PFSK-1 (cell line): Measurements from ENCODE around the gene HSP90AA1.

Source experiments
- FOXP2 ChIP-seq: optimal IDR thresholded peaks from 2 replicates; pipeline ENCODE3; 2011; ENCODE audit warnings: borderline replicate concordance, control low read depth, inconsistent platforms; ENCODE audit not compliant: insufficient read depth; ENCODE audit errors: extremely low read length, extremely low read depth
- POLR2AphosphoS5 ChIP-seq: IDR thresholded peaks from 2 replicates; pipeline ENCODE4 v1.6.1; 2012; ENCODE audit warnings: low read depth, mild to moderate bottlenecking, control low read depth, low read length, moderate library complexity
- SIN3A ChIP-seq: IDR thresholded peaks from 2 replicates; pipeline ENCODE4 v1.6.1; 2012; ENCODE audit warnings: mild to moderate bottlenecking, low read length, moderate library complexity, borderline replicate concordance; ENCODE audit not compliant: insufficient read depth
- TAF1 ChIP-seq: IDR thresholded peaks from 2 replicates; pipeline ENCODE4 v1.6.1; 2012; ENCODE audit warnings: low read length, control low read depth, borderline replicate concordance; ENCODE audit not compliant: insufficient read depth
- TF ChIP-seq, protein P1 (sequence below), 2 experiments: IDR thresholded peaks; 2 replicates each; pipeline versions ENCODE4 v1.6.1 to v1.8.0; 2011 to 2012; ENCODE audit warnings: low read depth in 2 of 2, low read length in 2 of 2, control low read depth in 1 of 2, inconsistent platforms in 1 of 2, mild to moderate bottlenecking in 1 of 2, moderate library complexity in 1 of 2; ENCODE audit not compliant: insufficient read depth in 1 of 2

The HSP90AA1 gene

GRCh38 chr14:102103062-102103695 is 16.3 kb upstream of the HSP90AA1 start:
- TF ChIP-seq POLR2AphosphoS5: no peak
- no peak for TF ChIP-seq FOXP2
- TF ChIP-seq, protein P1, sequence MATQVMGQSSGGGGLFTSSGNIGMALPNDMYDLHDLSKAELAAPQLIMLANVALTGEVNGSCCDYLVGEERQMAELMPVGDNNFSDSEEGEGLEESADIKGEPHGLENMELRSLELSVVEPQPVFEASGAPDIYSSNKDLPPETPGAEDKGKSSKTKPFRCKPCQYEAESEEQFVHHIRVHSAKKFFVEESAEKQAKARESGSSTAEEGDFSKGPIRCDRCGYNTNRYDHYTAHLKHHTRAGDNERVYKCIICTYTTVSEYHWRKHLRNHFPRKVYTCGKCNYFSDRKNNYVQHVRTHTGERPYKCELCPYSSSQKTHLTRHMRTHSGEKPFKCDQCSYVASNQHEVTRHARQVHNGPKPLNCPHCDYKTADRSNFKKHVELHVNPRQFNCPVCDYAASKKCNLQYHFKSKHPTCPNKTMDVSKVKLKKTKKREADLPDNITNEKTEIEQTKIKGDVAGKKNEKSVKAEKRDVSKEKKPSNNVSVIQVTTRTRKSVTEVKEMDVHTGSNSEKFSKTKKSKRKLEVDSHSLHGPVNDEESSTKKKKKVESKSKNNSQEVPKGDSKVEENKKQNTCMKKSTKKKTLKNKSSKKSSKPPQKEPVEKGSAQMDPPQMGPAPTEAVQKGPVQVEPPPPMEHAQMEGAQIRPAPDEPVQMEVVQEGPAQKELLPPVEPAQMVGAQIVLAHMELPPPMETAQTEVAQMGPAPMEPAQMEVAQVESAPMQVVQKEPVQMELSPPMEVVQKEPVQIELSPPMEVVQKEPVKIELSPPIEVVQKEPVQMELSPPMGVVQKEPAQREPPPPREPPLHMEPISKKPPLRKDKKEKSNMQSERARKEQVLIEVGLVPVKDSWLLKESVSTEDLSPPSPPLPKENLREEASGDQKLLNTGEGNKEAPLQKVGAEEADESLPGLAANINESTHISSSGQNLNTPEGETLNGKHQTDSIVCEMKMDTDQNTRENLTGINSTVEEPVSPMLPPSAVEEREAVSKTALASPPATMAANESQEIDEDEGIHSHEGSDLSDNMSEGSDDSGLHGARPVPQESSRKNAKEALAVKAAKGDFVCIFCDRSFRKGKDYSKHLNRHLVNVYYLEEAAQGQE (IDR thresholded peaks at IDR 0.05; ENCODE audit: insufficient read depth in 1 of 2, low read depth in 2 of 2, low read length in 2 of 2): no peak
- no peak for TF ChIP-seq SIN3A
- no peak for TF ChIP-seq TAF1

DNA sequence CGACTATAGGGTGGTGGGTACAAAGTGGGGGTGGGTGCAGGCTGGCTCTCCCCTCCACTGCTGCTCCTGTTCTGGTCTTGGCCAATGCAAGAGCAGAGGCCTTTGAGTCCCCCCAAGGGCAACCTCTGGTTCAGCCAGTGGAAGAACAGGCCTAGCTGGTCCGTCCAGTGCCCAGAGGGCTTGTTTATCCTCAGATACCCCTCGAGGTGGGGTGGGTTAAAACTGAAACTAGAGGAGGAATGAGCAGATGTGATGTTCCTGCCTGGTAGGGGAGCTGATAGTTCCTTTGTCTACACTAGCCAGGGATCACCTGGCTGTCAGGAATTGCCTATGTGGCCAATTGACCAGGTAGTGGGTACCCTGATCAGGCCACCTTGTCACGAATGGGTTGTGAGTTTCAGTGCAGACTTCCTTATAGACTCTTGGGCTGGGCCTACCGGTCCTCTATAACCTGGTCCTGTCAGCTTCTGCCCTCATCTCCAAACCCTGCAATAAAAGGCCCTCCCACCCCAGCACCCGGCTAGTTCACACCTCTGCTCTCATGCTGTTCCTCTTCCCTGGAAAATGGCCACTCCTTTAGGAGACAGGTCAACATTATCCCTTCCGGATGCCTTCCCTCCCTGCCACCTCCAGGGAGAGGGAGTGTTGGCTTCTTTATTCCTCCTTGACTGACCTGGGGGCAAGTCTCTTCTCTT is 10.7 kb upstream of the HSP90AA1 start:
- TF ChIP-seq TAF1 (no peak), SIN3A (no peak), POLR2AphosphoS5 (no peak), FOXP2 (no peak)
- TF ChIP-seq, protein P1 (IDR thresholded peaks at IDR 0.05; ENCODE audit: insufficient read depth in 1 of 2, low read depth in 2 of 2, low read length in 2 of 2): no peak

- no peak for TF ChIP-seq FOXP2
- no peak for TF ChIP-seq SIN3A
- TF ChIP-seq, protein P1 (IDR thresholded peaks at IDR 0.05; ENCODE audit: insufficient read depth in 1 of 2, low read depth in 2 of 2, low read length in 2 of 2): no peak
- TF ChIP-seq TAF1: no peak
- no peak for TF ChIP-seq POLR2AphosphoS5
Measured at GRCh38 chr14:102096569-102097188, 9.8 kb upstream of the HSP90AA1 start.

DNA sequence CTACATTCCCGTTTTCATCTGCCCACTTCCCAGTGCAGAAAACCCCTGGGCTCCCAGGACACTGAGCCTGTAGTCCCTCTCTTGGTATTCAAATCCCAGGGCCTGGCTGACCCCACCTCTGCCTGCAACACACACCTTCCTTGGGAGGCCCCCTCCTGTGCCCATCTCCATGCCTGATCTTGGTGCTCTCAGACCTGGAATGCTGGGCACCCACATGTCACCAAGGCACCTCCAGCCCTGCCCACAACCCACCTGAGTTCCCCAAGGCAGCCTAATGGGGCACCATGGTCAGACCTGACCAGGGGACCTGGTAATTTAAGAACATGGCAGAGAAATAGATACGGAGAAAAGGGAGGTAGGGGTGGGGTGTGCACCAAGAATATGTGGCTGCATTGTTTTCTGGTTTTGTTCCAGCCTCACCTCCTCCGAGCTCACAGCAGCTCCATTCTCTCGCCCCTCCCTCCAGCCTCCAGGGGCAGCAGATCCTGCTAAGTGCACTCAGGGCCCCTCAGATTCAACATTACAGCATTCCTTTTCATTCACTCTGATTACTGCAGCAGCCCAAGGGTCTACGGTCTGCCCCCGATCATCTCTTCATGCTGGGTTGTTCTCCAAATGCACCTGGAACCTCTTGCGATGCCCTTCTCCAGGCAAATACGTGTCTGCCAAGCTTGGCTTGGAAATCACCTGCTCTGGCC is 9.2 kb upstream of the HSP90AA1 start:
- TF ChIP-seq, protein P1 (IDR thresholded peaks at IDR 0.05; ENCODE audit: insufficient read depth in 1 of 2, low read depth in 2 of 2, low read length in 2 of 2): no peak
- TF ChIP-seq TAF1 (no peak), SIN3A (no peak), POLR2AphosphoS5 (no peak), FOXP2 (no peak)
